CD4-positive, alpha-beta T cell (primary cell): ENCODE measurements around the gene DAP. TPM values are rescaled to one million over a fixed set of nuclear protein-coding genes. Genes with fewer than 3 reads are reported as not detected.

Experiments
- ATAC-seq: fragments of 200-7000 bp; cut with Tn5 transposase; one replicate; pipeline ENCODE4 v1.10.0; 2022; ENCODE audit warnings: mild to moderate bottlenecking; ENCODE audit not compliant: poor library complexity
- CTCF ChIA-PET: fragments of 350-600 bp; sonication (Branson Sonifier 250); formaldehyde crosslinking; loops from one replicate; lab custom pipeline; 2021; ENCODE audit warnings: antibody characterized with exemption, inconsistent platforms; lab: Charles Lee
- POLR2A ChIA-PET: fragments of 350-600 bp; sonication (Branson Sonifier 250); formaldehyde crosslinking; loops from one replicate; lab custom pipeline; 2021; ENCODE audit warnings: antibody characterized with exemption, inconsistent platforms; lab: Charles Lee
- DNase-seq, 14 experiments: peaks; one replicate each; pipeline ENCODE4 v3.0.0-alpha.2; 2013 to 2020; ENCODE audit warnings: mixed read lengths in 2 of 14
- H3K27ac ChIP-seq, 2 donors: one replicate each; pipeline versions ENCODE4 v1.5.1 to v1.7.0; 2013; ENCODE audit warnings: low read length in 2 of 2, low read depth in 1 of 2, mild to moderate bottlenecking in 1 of 2
- H3K27me3 ChIP-seq, 2 experiments: 1 replicate in 1 of 2; 2 replicates in 1 of 2; pipeline versions ENCODE4 v1.6.1 to v1.7.0; 2013; ENCODE audit warnings: low read length in 2 of 2, control low read depth in 1 of 2, mild to moderate bottlenecking in 1 of 2, moderate library complexity in 1 of 2; ENCODE audit not compliant: insufficient read depth in 2 of 2, control insufficient read depth in 1 of 2
- H3K36me3 ChIP-seq: one replicate; pipeline ENCODE4 v1.6.1; 2013; ENCODE audit warnings: low read length, control low read depth; ENCODE audit not compliant: insufficient read depth
- H3K4me1 ChIP-seq: one replicate; pipeline ENCODE4 v1.6.1; 2013; ENCODE audit warnings: low read length, control low read depth; ENCODE audit not compliant: insufficient read depth
- H3K4me3 ChIP-seq: one replicate; pipeline ENCODE4 v1.5.1; 2013; ENCODE audit warnings: mild to moderate bottlenecking, low read length, moderate library complexity
- H3K9me3 ChIP-seq, 2 experiments: 1 replicate in 1 of 2; 2 replicates in 1 of 2; pipeline versions ENCODE4 v1.6.1 to v1.7.0; 2013; ENCODE audit warnings: low read length in 2 of 2, mild to moderate bottlenecking in 2 of 2, control low read depth in 1 of 2, moderate library complexity in 1 of 2; ENCODE audit not compliant: control insufficient read depth in 1 of 2, insufficient read depth in 1 of 2
- H3K27ac Mint-ChIP-seq: one replicate; pipeline ENCODE4 v1.8.0; 2020; ENCODE audit warnings: mixed read lengths
- H3K27me3 Mint-ChIP-seq: one replicate; pipeline ENCODE4 v1.8.0; 2021; ENCODE audit warnings: mixed read lengths
- H3K36me3 Mint-ChIP-seq: one replicate; pipeline ENCODE4 v1.8.0; 2021; ENCODE audit warnings: low read depth, mixed read lengths
- H3K4me1 Mint-ChIP-seq: one replicate; pipeline ENCODE4 v1.8.0; 2021; ENCODE audit warnings: low read depth, mixed read lengths
- H3K4me3 Mint-ChIP-seq: one replicate; pipeline ENCODE4 v1.8.0; 2020; ENCODE audit warnings: mild to moderate bottlenecking, mixed read lengths
- H3K9me3 Mint-ChIP-seq: one replicate; pipeline ENCODE4 v1.8.0; 2020; ENCODE audit warnings: mixed read lengths
- CTCF ChIP-seq: fragments of 200-600 bp; IDR thresholded peaks from one replicate; pipeline ENCODE4 v1.8.0; 2022; ENCODE audit warnings: antibody characterized with exemption, mild to moderate bottlenecking
- intact Hi-C, 2 experiments: fragments of 100-400 bp; cut with DNase I in 1 of 2; cut with micrococcal nuclease in 1 of 2; formaldehyde crosslinking; loops; one replicate each; pipeline versions ENCODE4 v1.15.1 to v1.9.0; 2023 to 2025; cut with DNase I, micrococcal nuclease
- total RNA-seq, 174 experiments: library from RNA in 2 of 174; stranded (reverse) in 2 of 174; gene quantifications; one replicate each; pipeline ENCODE4 v1.2.3 and lab custom pipeline; 2021 to 2026

DAP gene
- total RNA-seq, 2 experiments from 2014 or later = 33.6 to 35.2 TPM

DNA sequence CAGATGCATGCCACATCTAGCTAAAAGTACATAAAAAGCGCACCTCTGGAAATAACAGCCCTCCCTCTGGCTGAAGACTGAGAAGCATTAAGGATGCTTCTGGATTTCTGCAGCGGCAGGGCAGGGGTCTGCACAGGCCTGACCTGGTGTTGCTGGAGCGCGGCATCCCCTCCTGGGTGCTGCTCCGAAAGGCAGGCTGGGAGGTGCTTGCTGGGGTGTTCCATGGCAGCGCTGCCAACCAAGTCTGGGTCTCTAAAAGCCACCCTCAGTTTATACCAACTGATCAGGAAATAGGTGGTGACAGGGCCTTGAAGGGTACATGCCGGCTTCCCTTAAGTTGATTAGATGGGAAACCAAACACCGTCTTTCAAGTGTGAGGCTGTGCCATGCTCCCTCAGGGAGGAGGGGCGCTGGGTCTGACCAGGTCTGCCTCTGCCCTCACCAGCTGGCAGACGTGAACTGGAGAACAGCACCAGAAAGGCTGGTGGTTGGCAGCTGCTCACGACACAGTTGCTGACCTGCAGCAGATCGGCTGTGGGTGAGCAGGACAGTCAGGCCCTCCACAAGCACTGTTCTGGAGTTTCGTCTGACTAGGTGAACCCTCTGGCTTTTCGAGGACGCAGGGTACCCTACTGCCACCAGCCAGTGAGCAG lies 81.6 kb downstream of the DAP start:
- no peak for ATAC-seq
- H3K4me1 Mint-ChIP-seq = no peaks in the 10 kb centered on the region
- H3K27ac Mint-ChIP-seq = no peak overlapping the region
- H3K27me3 Mint-ChIP-seq = no peaks in the 10 kb centered on the region
- H3K4me3 Mint-ChIP-seq = no peak overlapping the region
- Histone ChIP-seq H3K9me3 (peaks cover 0 to 20% of the 10 kb centered on the region in 2 experiments), H3K36me3 (peaks cover 56% of the 10 kb centered on the region), H3K4me1 (no peaks in the 10 kb centered on the region), H3K4me3 (no peak overlapping the region), H3K27ac (no peak overlapping the region), H3K27me3 (no peaks in the 10 kb centered on the region)
- CTCF ChIA-PET = no interaction called here
- POLR2A ChIA-PET = no interaction called here
- TF ChIP-seq CTCF = no peak
- peaks cover 4% of the 10 kb centered on the region for H3K9me3 Mint-ChIP-seq
- DNase-seq = no peak
- H3K36me3 Mint-ChIP-seq = peaks cover 65% of the 10 kb centered on the region
- intact Hi-C loops = no loop called here

DNA sequence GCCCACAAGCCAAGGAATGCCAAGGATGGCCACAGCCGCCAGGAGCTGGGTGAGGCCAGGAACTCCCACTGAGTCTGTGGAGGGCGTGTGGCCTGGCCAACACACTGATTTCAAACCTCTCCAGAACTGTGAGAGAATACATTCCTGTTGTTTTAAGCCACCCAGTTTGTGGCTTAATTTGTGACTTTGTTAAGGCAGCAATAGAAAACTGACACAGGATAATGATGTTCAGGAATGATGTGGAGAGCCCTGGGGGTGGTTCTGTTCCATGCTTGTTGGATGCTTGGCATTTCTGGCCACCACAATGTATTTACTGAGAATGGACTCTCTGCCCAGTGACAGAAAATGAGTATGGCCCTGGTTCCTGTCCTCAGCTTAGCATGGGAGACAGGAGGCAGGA lies 82.8 kb downstream of the DAP start:
- peaks cover 0 to 29% of the 10 kb centered on the region in 2 experiments for H3K9me3 ChIP-seq
- intact Hi-C loops = no loop called here
- ChIA-PET CTCF (no interaction called here), POLR2A (no interaction called here)
- H3K4me3 Mint-ChIP-seq = no peak overlapping the region
- H3K9me3 Mint-ChIP-seq = peaks cover 4% of the 10 kb centered on the region
- peaks cover 53% of the 10 kb centered on the region for H3K36me3 ChIP-seq
- H3K27ac Mint-ChIP-seq = no peak overlapping the region
- no peaks in the 10 kb centered on the region for H3K4me1 ChIP-seq
- no peak for ATAC-seq
- H3K4me3 ChIP-seq = no peak overlapping the region
- peaks cover 53% of the 10 kb centered on the region for H3K36me3 Mint-ChIP-seq
- DNase-seq = no peak
- H3K27ac ChIP-seq = no peak overlapping the region
- no peaks in the 10 kb centered on the region for H3K27me3 Mint-ChIP-seq
- no peaks in the 10 kb centered on the region for H3K27me3 ChIP-seq
- TF ChIP-seq CTCF = no peak
- H3K4me1 Mint-ChIP-seq = no peaks in the 10 kb centered on the region

DNA sequence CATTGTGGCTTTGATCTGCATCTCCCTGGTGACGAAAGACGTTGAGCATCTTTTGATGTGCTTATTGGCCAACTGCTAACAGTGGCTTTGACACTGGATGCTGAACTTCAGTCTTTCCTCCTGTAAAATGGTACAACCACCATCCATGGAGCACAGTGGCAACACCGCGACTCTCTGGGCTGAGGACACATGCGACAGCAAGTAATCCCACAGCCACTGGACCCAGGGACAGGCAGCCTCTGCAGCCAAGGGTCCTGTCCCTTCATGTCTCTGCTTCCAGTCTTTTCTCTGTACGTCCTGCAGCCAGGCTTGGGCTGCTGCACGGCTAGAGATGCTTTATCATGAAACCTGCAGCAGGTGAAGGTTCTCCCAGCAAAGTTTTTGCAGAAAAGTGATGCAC lies 83.5 kb downstream of the DAP start:
- no peak for TF ChIP-seq CTCF
- Histone ChIP-seq H3K4me1 (no peaks in the 10 kb centered on the region), H3K27me3 (no peaks in the 10 kb centered on the region), H3K36me3 (peaks cover 46% of the 10 kb centered on the region), H3K27ac (no peak overlapping the region), H3K9me3 (peaks cover 0 to 29% of the 10 kb centered on the region in 2 experiments), H3K4me3 (no peak overlapping the region)
- Mint-ChIP-seq H3K4me1 (no peaks in the 10 kb centered on the region), H3K9me3 (peaks cover 4% of the 10 kb centered on the region), H3K36me3 (peaks cover 46% of the 10 kb centered on the region), H3K4me3 (no peak overlapping the region), H3K27me3 (no peaks in the 10 kb centered on the region), H3K27ac (no peak overlapping the region)
- ATAC-seq = no peak
- ChIA-PET POLR2A (no interaction called here), CTCF (no interaction called here)
- intact Hi-C loops = no loop called here
- DNase-seq = no peak
